Measurements from ENCODE around the gene DLX4. TPM values are rescaled to one million over a fixed set of nuclear protein-coding genes. Genes with fewer than 3 reads are reported as not detected.

DLX4 gene
- total RNA-seq, 1 experiment from 2014 or later, result 2.5 TPM

GRCh38 chr17:49946964-49947584 lies 21.9 kb upstream of the DLX4 start:
- DNase-seq (ENCODE audit: low spot score), result peak; percentile 22

GRCh38 chr17:49949634-49950033 lies 19.4 kb upstream of the DLX4 start:
- DNase-seq (ENCODE audit: low spot score), result no peak

- no peak for DNase-seq (ENCODE audit: low spot score)
These were observed 17.5 kb upstream of the DLX4 start for GRCh38 chr17:49951362-49952082.

- DNase-seq (ENCODE audit: low spot score), result peak; percentile 81
These were observed 16.6 kb upstream of the DLX4 start for GRCh38 chr17:49952209-49952911.

GRCh38 chr17:49952912-49953497 lies 16.0 kb upstream of the DLX4 start:
- peak; percentile 59 for DNase-seq (ENCODE audit: low spot score)

- DNase-seq (ENCODE audit: low spot score), result peak; percentile 46
These were observed 13.8 kb upstream of the DLX4 start for GRCh38 chr17:49955157-49955556.

- DNase-seq (ENCODE audit: low spot score), result no peak
These were observed 12.2 kb upstream of the DLX4 start for GRCh38 chr17:49956780-49957179.

- DNase-seq (ENCODE audit: low spot score), result no peak
These were observed 11.6 kb upstream of the DLX4 start for GRCh38 chr17:49957350-49957749.

- DNase-seq (ENCODE audit: low spot score), result no peak
These were observed 10.3 kb upstream of the DLX4 start for GRCh38 chr17:49958723-49959122.

- peak; percentile 79 for DNase-seq (ENCODE audit: low spot score)
These were observed 9.6 kb upstream of the DLX4 start for GRCh38 chr17:49959183-49959935.

- DNase-seq (ENCODE audit: low spot score), result no peak
These were observed 6.2 kb upstream of the DLX4 start for GRCh38 chr17:49962599-49963308.

GRCh38 chr17:49963309-49963625 lies 5.7 kb upstream of the DLX4 start:
- no peak for DNase-seq (ENCODE audit: low spot score)

- DNase-seq (ENCODE audit: low spot score), result no peak
These were observed 5.2 kb upstream of the DLX4 start for GRCh38 chr17:49963626-49964302.

- no peak for DNase-seq (ENCODE audit: low spot score)
These were observed 4.7 kb upstream of the DLX4 start for GRCh38 chr17:49964303-49964768.

- DNase-seq (ENCODE audit: low spot score), result no peak
These were observed 4.0 kb upstream of the DLX4 start for GRCh38 chr17:49964769-49965523.

- DNase-seq (ENCODE audit: low spot score), result no peak
These were observed 3.5 kb upstream of the DLX4 start for GRCh38 chr17:49965524-49965909.

- no peak for DNase-seq (ENCODE audit: low spot score)
These were observed 2.2 kb upstream of the DLX4 start for GRCh38 chr17:49966767-49967166.

- DNase-seq (ENCODE audit: low spot score), result no peak
These were observed 1.8 kb upstream of the DLX4 start for GRCh38 chr17:49967205-49967604.

- DNase-seq (ENCODE audit: low spot score), result no peak
These were observed 1.2 kb upstream of the DLX4 start for GRCh38 chr17:49967621-49968404.
